Small intestine (tissue), 7 donors: ENCODE measurements around the gene SMIM10L2A. TPM values are rescaled to one million over a fixed set of nuclear protein-coding genes. Genes with fewer than 3 reads are reported as not detected.

ENCODE experiments used
- DNase-seq, 2 donors: peaks; one replicate each; pipeline versions ENCODE4 v3.0.0 to v3.0.0-alpha.2; 2013
- FAIRE-seq: peaks from 2 replicates; lab custom pipeline; 2012; peaks lifted over from hg19 to GRCh38; lab: Jason Lieb, UNC
- H3K27ac ChIP-seq, 3 donors: one replicate each; pipeline ENCODE4 v1.5.1; 2013; ENCODE audit warnings: low read length in 2 of 3, mild to moderate bottlenecking in 2 of 3, control low read depth in 1 of 3, inconsistent platforms in 1 of 3, low read depth in 1 of 3, moderate library complexity in 1 of 3
- H3K27me3 ChIP-seq, 3 donors: one replicate each; pipeline ENCODE4 v1.6.1; 2013; ENCODE audit warnings: low read length in 3 of 3, inconsistent platforms in 1 of 3; ENCODE audit not compliant: control insufficient read depth in 3 of 3, insufficient read depth in 3 of 3
- H3K36me3 ChIP-seq, 3 donors: one replicate each; pipeline ENCODE4 v1.6.1; 2013; ENCODE audit warnings: low read length in 3 of 3, inconsistent platforms in 1 of 3, low read depth in 1 of 3, mild to moderate bottlenecking in 1 of 3, moderate library complexity in 1 of 3; ENCODE audit not compliant: control insufficient read depth in 3 of 3, insufficient read depth in 2 of 3
- H3K4me1 ChIP-seq, 3 donors: one replicate each; pipeline ENCODE4 v1.6.1; 2013; ENCODE audit warnings: low read length in 2 of 3, inconsistent platforms in 1 of 3, low read depth in 1 of 3, mild to moderate bottlenecking in 1 of 3, moderate library complexity in 1 of 3; ENCODE audit not compliant: control insufficient read depth in 3 of 3, insufficient read depth in 2 of 3
- H3K4me3 ChIP-seq, 3 donors: one replicate each; pipeline ENCODE4 v1.5.1; 2013; ENCODE audit warnings: low read length in 3 of 3, control low read depth in 1 of 3, inconsistent platforms in 1 of 3, low read depth in 1 of 3, mild to moderate bottlenecking in 1 of 3, moderate library complexity in 1 of 3
- H3K9me3 ChIP-seq, 2 donors: one replicate each; pipeline ENCODE4 v1.6.1; 2013; ENCODE audit warnings: low read depth in 1 of 2, low read length in 1 of 2; ENCODE audit not compliant: control insufficient read depth in 2 of 2, insufficient read depth in 1 of 2
- WGBS, 3 donors: extraction: QIAGEN DNeasy Blood & Tissue Kit; methylation state at CpG; one replicate each; pipeline ENCODE4 v1.1.7; 2013; 5-methylcytosine and 5-hydroxymethylcytosine counted together
- polyA plus RNA-seq, 4 donors: library from polyadenylated mRNA; stranded (reverse) in 3 of 4; unstranded in 1 of 4; fragments of 200-250 nt in 3 of 4; fragments of 120-200 nt in 1 of 4; gene quantifications; one replicate each; pipeline versions ENCODE4 v1.2.1 to v1.2.3, GENCODE V29; 2013
- donor health status: healthy with polysubstance abuse.
- donor health status: control.
- donor health status: control.
- donor health status: Bipolar disorder and iron deficiency.
- donor health status: healthy.

SMIM10L2A gene
- polyA plus RNA-seq, 4 donors, result 0.92 to 4.6 TPM; not detected in 2

DNA sequence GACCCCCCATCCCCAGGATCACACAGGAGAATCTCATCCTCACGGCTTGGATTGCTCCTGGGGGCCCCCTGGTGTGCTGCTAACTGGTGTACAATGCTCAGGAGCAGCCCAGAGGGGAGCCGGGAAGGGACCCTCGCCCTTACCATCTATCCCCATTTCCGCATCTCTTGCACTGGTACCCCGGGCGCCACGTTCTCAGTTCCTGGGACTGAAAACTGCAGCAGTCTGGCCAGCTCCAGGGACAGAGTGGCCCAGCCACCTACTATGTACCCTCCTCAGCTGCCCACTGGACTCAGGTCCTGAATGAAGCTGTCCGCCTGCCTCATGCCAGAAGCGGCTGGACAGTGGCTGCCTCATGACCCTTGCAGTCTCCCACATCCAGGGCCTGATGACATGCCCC is 2.7 kb downstream of the SMIM10L2A start:
- Histone ChIP-seq H3K27ac (no peak overlapping the region), H3K4me1 (no peaks in the 10 kb centered on the region), H3K9me3 (no peaks in the 10 kb centered on the region), H3K27me3 (no peaks in the 10 kb centered on the region), H3K36me3 (no peaks in the 10 kb centered on the region), H3K4me3 (no peak overlapping the region)
- 89 to 93% (median 89%) methylated on average over 9 of the region's 9 CpGs for WGBS, 3 donors
- no peak for FAIRE-seq
- no peak for DNase-seq

DNA sequence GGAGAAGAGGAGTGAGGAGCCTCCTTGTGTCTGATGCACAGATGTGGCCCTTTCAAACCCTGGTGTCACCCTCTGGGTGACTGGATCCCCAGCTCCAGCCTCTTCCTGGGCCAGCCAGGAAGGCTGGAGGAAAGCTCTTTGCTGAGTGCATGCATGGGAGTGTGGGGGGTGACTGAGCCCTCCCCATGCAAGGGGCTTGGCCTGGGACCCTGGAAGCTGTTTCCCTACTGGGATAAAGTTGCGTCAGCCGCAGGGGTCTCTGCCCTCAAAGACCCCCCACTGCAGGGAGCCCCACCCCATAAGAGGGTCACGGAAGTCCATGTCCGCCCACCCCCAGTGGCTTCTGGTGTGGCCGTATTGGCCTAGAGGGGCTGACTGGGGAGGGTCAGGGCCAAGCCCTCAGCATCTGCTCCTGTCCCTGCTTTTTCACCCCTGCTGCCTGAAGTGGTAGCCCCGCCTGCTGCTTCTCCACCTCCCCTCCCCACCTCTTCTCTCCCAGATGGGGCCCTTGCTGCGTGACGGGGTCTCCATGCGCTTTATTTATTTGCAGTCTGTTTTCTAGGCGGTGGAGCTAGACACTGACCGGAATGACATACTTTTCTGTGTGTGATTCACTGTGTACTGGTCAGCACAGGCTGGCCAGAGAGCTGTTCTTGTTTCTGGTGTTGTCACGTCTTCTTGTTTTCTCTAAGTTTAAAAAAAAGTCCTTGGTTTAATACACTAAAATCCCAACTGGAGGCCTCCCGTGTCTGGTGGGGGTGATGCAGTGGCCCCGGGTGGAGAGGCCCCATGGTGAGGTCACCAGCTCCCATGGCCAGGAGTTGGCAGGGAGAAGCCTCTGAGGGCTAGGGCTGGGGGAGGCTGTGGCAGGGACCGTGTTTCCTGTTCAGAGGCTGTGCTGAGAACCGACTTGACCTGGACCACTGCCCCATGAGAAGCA is 3.6 kb downstream of the SMIM10L2A start:
- no peak overlapping the region for H3K4me3 ChIP-seq
- no peak overlapping the region for H3K27ac ChIP-seq
- H3K27me3 ChIP-seq, result no peaks in the 10 kb centered on the region
- FAIRE-seq (no peak), DNase-seq (no peak)
- H3K36me3 ChIP-seq, result no peaks in the 10 kb centered on the region
- WGBS, 3 donors, result 60 to 75% (median 67%) methylated on average over 11 to 16 of the region's 16 CpGs
- no peaks in the 10 kb centered on the region for H3K9me3 ChIP-seq
- no peaks in the 10 kb centered on the region for H3K4me1 ChIP-seq

DNA sequence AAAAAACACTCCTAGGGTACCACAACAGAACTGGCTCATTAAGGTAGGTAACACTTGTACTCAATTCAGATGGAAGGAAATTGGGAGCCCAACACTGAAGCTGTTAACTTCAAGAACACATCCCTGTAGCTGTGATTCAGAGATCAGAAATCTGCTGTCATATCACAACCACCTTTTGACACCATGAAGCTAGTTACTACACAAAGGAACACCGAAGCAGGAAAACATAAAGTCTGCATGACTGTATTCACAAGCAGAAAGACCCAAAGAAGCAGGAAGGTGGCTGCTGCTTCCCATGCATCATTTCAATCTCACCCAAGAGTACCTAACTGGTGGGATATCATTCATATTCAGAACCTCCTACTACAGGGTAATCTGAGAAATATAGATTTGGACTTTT is 7.7 kb downstream of the SMIM10L2A start:
- H3K36me3 ChIP-seq, result no peaks in the 10 kb centered on the region
- no peaks in the 10 kb centered on the region for H3K4me1 ChIP-seq
- no peak overlapping the region for H3K4me3 ChIP-seq
- DNase-seq (no peak), FAIRE-seq (no peak)
- H3K27me3 ChIP-seq, result peaks cover 0 to 3% (median 0%) of the 10 kb centered on the region in 3 donors
- H3K27ac ChIP-seq, result no peak overlapping the region
- H3K9me3 ChIP-seq, result peaks cover 0 to 2% of the 10 kb centered on the region in 2 donors
- WGBS, 3 donors, result 78 to 90% (median 88%) methylated on average over 1 of the region's 1 CpG

DNA sequence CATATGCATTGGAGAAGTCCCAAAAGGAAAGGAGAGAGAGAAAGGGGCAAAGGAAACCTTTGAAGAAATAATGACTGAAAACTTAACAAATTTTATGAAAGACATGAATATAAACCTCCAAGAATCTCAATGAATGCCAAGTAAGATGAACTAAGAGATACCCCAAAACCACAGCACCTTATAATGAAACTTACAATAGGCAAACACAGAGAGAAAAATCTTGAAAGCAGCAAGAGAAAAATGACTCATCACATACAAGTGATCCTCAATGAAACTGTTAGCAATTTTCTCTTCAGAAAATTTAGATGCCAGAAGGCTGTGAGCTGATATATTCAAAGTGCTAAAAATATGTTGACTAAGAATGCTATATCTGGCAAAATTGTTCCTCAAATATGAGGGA is 10.1 kb downstream of the SMIM10L2A start:
- no peaks in the 10 kb centered on the region for H3K4me1 ChIP-seq
- no peak overlapping the region for H3K4me3 ChIP-seq
- FAIRE-seq, result no peak
- no peak for DNase-seq
- no peak overlapping the region for H3K27ac ChIP-seq
- peaks cover 0 to 3% (median 0%) of the 10 kb centered on the region in 3 donors for H3K27me3 ChIP-seq
- peaks cover 0 to 2% of the 10 kb centered on the region in 2 donors for H3K9me3 ChIP-seq
- no peaks in the 10 kb centered on the region for H3K36me3 ChIP-seq

DNA sequence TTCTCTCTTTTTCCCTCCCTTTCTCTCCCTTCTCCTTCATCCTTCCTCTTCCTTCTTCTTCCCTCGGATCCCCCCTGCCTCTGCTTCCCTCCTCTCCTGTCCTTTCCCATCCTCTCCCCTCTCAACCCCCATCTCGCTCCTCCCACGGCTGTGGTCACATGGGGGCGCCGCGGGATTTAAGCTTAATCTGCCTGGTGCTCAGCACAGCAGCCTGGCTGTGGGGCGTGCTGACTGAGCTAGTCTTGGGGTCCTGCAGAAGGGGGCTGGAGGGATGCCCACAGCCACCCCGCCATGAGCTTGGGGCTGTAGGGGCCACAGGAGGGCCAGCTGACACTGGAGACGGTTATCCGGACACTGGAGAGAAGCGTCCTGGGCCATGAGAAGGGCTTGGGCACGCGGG is 10.7 kb downstream of the SMIM10L2A start:
- H3K36me3 ChIP-seq, result no peaks in the 10 kb centered on the region
- H3K27me3 ChIP-seq, result peaks cover 0 to 3% (median 0%) of the 10 kb centered on the region in 3 donors
- no peak for DNase-seq
- no peaks in the 10 kb centered on the region for H3K4me1 ChIP-seq
- H3K4me3 ChIP-seq, result no peak overlapping the region
- H3K27ac ChIP-seq, result no peak overlapping the region
- no peak for FAIRE-seq
- WGBS, 3 donors, result 76 to 81% (median 76%) methylated on average over 13 of the region's 13 CpGs
- peaks cover 0 to 2% of the 10 kb centered on the region in 2 donors for H3K9me3 ChIP-seq

DNA sequence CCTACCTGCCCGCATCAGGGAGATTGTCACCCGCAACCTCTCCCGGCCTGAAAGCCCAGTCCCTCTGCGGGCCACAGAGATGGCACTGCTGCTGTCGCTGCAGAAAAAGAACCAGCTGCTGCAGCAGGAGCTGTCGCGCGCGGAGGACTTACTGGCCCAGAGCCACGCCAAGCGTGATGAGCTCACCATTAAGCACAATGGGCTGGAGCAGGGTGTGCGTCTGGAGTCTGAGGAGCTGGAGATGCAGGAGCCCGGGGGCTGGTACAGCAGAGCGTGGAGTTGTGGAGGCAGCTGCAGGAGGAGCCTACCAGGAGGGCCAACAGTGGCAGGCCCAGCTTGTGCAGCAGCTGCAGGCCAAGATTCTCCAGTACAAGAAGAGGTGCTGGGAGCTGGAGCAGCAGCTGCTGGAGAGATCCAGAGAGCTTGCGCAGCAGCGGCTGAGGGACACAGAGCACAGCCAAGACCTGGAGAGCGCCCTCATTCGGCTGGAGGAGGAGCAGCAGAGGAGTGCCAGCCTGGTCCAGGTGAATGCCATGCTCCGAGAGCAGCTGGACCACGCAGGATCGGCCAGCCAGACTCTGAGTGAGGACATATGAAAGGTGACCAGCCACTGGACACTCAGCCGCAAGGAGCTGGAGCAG is 11.3 kb downstream of the SMIM10L2A start:
- no peak overlapping the region for H3K27ac ChIP-seq
- no peaks in the 10 kb centered on the region for H3K36me3 ChIP-seq
- WGBS, 3 donors, result 75 to 93% (median 87%) methylated on average over 18 to 22 of the region's 22 CpGs
- no peak overlapping the region for H3K4me3 ChIP-seq
- H3K4me1 ChIP-seq, result no peaks in the 10 kb centered on the region
- DNase-seq (no peak), FAIRE-seq (no peak)
- peaks cover 0 to 3% (median 0%) of the 10 kb centered on the region in 3 donors for H3K27me3 ChIP-seq
- H3K9me3 ChIP-seq, result peaks cover 0 to 2% of the 10 kb centered on the region in 2 donors

DNA sequence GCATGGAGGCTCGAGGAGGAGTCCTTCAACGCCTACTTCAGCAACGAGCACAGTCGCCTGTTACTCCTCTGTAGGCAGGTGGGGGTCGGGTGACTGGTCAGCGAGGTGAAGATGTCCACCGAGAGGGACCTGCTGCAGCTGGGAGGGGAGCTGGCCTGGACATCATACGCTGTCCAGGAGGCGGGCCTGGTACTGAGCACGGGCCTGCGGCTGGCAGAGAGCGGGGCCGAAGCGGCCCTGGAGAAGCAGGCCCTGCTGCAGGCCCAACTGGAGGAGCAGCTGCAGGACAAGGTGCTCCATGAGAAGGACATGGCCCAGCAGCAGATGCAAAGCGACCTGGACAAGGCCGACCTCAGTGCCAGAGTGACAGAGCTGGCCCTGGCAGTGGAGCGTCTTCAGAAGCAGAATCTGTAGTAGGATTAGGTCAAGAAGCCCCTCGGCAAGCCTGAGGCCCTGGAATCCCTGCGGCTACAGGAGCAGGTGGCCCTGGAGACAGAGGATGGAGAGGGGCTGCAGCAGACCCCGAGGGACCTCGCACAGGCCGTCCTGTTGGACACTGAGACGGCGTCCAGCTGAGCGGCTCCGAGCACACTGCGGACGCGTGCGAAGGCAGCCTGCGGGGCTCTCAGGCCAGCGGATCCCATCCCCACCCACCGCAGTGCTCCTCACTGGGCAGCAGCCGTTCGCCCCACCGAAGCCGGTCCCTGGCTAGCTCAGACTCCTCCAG is 11.9 kb downstream of the SMIM10L2A start:
- 93 to 95% (median 95%) methylated on average over 17 to 37 of the region's 37 CpGs for whole genome bisulfite sequencing, 3 donors
- Histone ChIP-seq H3K27ac (no peak overlapping the region), H3K36me3 (no peaks in the 10 kb centered on the region), H3K27me3 (peaks cover 0 to 3% (median 0%) of the 10 kb centered on the region in 3 donors), H3K9me3 (peaks cover 0 to 2% of the 10 kb centered on the region in 2 donors), H3K4me1 (no peaks in the 10 kb centered on the region), H3K4me3 (no peak overlapping the region)
- FAIRE-seq (no peak), DNase-seq (no peak)
